GM12878 (cell line): Measurements from ENCODE around the gene ANKRD42. TPM values are rescaled to one million over a fixed set of nuclear protein-coding genes. Genes with fewer than 3 reads are reported as not detected.

Experiments used
- ATAC-seq: fragments of 200-7000 bp; cut with Tn5 transposase; 3 replicates; pipeline ENCODE4 v1.9.1; 2020; ENCODE audit warnings: mild to moderate bottlenecking, moderate library complexity
- BruUV-seq: library from RNA; stranded (reverse); fragments of 400-500 nt; replicated peaks from 2 replicates; lab custom pipeline; 2021; lab: Mats Ljungman, UMichigan
- CTCF ChIA-PET: fragments of 300-600 bp; sonication (Branson Sonifier 250); formaldehyde crosslinking; extraction: SDS; loops from one replicate; lab custom pipeline; 2021; ENCODE audit warnings: inconsistent platforms; lab: Yijun Ruan, JAX
- POLR2A ChIA-PET: fragments of 350-600 bp; formaldehyde crosslinking; extraction: SDS; loops from one replicate; lab custom pipeline; 2021; ENCODE audit warnings: inconsistent platforms; lab: Charles Lee
- RAD21 ChIA-PET: fragments of 300-600 bp; sonication (Branson Sonifier 250); formaldehyde crosslinking; loops from one replicate; lab custom pipeline; 2023; ENCODE audit warnings: antibody characterized with exemption; ENCODE audit not compliant: unreplicated experiment; lab: Charles Lee
- SMC1A ChIA-PET: fragments of 300-600 bp; sonication (Branson Sonifier 250); formaldehyde crosslinking; loops from one replicate; lab custom pipeline; 2023; ENCODE audit not compliant: unreplicated experiment, uncharacterized antibody; lab: Charles Lee
- DNase-seq: peaks from one replicate; pipeline ENCODE4 v3.0.0-alpha.2; 2011; ENCODE audit warnings: low read depth, low spot score
- FAIRE-seq: peaks from 3 replicates; lab custom pipeline; 2011; peaks lifted over from hg19 to GRCh38; lab: Jason Lieb, UNC
- H2AFZ ChIP-seq: 2 replicates; pipeline ENCODE4 v1.6.0; 2011; ENCODE audit warnings: low read depth, low read length, control low read depth; ENCODE audit not compliant: control insufficient read depth
- H3K27ac ChIP-seq: 2 replicates; pipeline ENCODE4 v1.5.1; 2011; ENCODE audit warnings: control low read depth; ENCODE audit not compliant: control insufficient read depth, insufficient read depth
- H3K27me3 ChIP-seq, 2 experiments: replicated peaks in 1 of 2; 2 replicates each; pipeline versions ENCODE4 v1.6.0 to v1.6.1; 2011; ENCODE audit warnings: low read length in 1 of 2; ENCODE audit not compliant: control insufficient read depth in 2 of 2, insufficient read depth in 2 of 2
- H3K36me3 ChIP-seq, 2 experiments: 2 replicates each; pipeline ENCODE4 v1.5.1; 2011; ENCODE audit warnings: low read length in 1 of 2; ENCODE audit not compliant: control insufficient read depth in 2 of 2, insufficient read depth in 2 of 2
- H3K4me1 ChIP-seq: 2 replicates; pipeline ENCODE4 v1.6.1; 2011; ENCODE audit warnings: mild to moderate bottlenecking, low read length, moderate library complexity, mixed read lengths; ENCODE audit not compliant: control insufficient read depth, insufficient read depth
- H3K4me2 ChIP-seq: 2 replicates; pipeline ENCODE4 v1.6.0; 2011; ENCODE audit warnings: control low read depth; ENCODE audit not compliant: control insufficient read depth, insufficient read depth
- H3K4me3 ChIP-seq: fragments of 200-600 bp; sonication (generic); 2 replicates; pipeline ENCODE4 v1.5.1; 2016
- H3K79me2 ChIP-seq: 2 replicates; pipeline ENCODE4 v1.6.0; 2011; ENCODE audit warnings: low read length; ENCODE audit not compliant: control insufficient read depth, insufficient read depth
- H3K9ac ChIP-seq: 2 replicates; pipeline ENCODE4 v1.8.0; 2011; ENCODE audit warnings: low read length, control low read depth, mixed read lengths; ENCODE audit not compliant: control insufficient read depth, insufficient read depth
- H3K9me3 ChIP-seq: replicated peaks from 3 replicates; pipeline ENCODE4 v1.5.1; 2011; ENCODE audit warnings: mild to moderate bottlenecking, low read length; ENCODE audit not compliant: control insufficient read depth, insufficient read depth
- H4K20me1 ChIP-seq: 2 replicates; pipeline ENCODE4 v1.6.0; 2011; ENCODE audit not compliant: control insufficient read depth, insufficient read depth
- CHD2 ChIP-seq: IDR thresholded peaks from 2 replicates; pipeline ENCODE4 v1.6.1; 2011; ENCODE audit warnings: low read depth, low read length, improper control_type of control experiment, borderline replicate concordance
- ESRRA ChIP-seq: IDR thresholded peaks from 2 replicates; pipeline ENCODE4 v1.6.1; 2012; ENCODE audit warnings: mild to moderate bottlenecking, low read length, improper control_type of control experiment
- ETV6 ChIP-seq, 2 experiments: fragments of 450-650 bp in 1 of 2; IDR thresholded peaks in 1 of 2; conservative IDR thresholded peaks in 1 of 2; 2 replicates each; pipeline ENCODE4 v1.6.1; 2014; ENCODE audit warnings: antibody characterized with exemption in 1 of 2, borderline replicate concordance in 1 of 2, low read depth in 1 of 2, mild to moderate bottlenecking in 1 of 2, moderate library complexity in 1 of 2
- IRF4 ChIP-seq: IDR thresholded peaks from 2 replicates; pipeline ENCODE4 v1.6.1; 2011; ENCODE audit warnings: low read depth, low read length
- JUNB ChIP-seq: IDR thresholded peaks from 2 replicates; pipeline ENCODE4 v1.6.1; 2016; ENCODE audit warnings: antibody characterized with exemption, mild to moderate bottlenecking
- NFXL1 ChIP-seq: fragments of 450-650 bp; IDR thresholded peaks from 2 replicates; pipeline ENCODE4 v1.6.1; 2017; ENCODE audit warnings: antibody characterized with exemption, mild to moderate bottlenecking, borderline replicate concordance
- NKRF ChIP-seq: fragments of 450-650 bp; conservative IDR thresholded peaks from 2 replicates; pipeline ENCODE4 v1.6.1; 2017; ENCODE audit warnings: mild to moderate bottlenecking, moderate library complexity
- PBX3 ChIP-seq: IDR thresholded peaks from 2 replicates; pipeline ENCODE4 v1.6.1; 2011; ENCODE audit warnings: mild to moderate bottlenecking, low read depth, low read length, moderate library complexity; ENCODE audit not compliant: insufficient replicate concordance
- POU2F2 ChIP-seq: IDR thresholded peaks from 3 replicates; pipeline ENCODE4 v1.6.1; 2011; ENCODE audit warnings: low read depth, mild to moderate bottlenecking, low read length, borderline replicate concordance
- SUPT20H ChIP-seq: IDR thresholded peaks from 2 replicates; pipeline ENCODE4 v1.6.1; 2011; ENCODE audit warnings: low read depth, mild to moderate bottlenecking, low read length, moderate library complexity, borderline replicate concordance; ENCODE audit not compliant: control insufficient read depth
- SUZ12 ChIP-seq: fragments of 200-600 bp; sonication (generic); IDR thresholded peaks from one replicate; pipeline ENCODE4 v1.6.1; 2018; ENCODE audit warnings: antibody characterized with exemption, mild to moderate bottlenecking; ENCODE audit not compliant: unreplicated experiment
- TCF12 ChIP-seq: IDR thresholded peaks from 2 replicates; pipeline ENCODE4 v1.6.1; 2011; ENCODE audit warnings: low read depth, mild to moderate bottlenecking, low read length
- YBX1 ChIP-seq: fragments of 450-650 bp; IDR thresholded peaks from 2 replicates; pipeline ENCODE4 v1.6.1; 2016; ENCODE audit warnings: antibody characterized with exemption
- ZBTB11 ChIP-seq: fragments of 450-650 bp; formaldehyde crosslinking; IDR thresholded peaks from 2 replicates; pipeline ENCODE4 v1.5.0; 2022; ENCODE audit warnings: mild to moderate bottlenecking, missing genetic modification characterization
- WGBS: methylation state at CpG from one replicate; pipeline ENCODE4 v1.1.6; 2016; ENCODE audit warnings: low lambda C conversion rate; ENCODE audit not compliant: insufficient replicate concordance, insufficient coverage; ENCODE audit errors: missing lambda C conversion rate; 5-methylcytosine and 5-hydroxymethylcytosine counted together
- in situ Hi-C: fragments of 300-500 bp; cut with MboI; formaldehyde crosslinking; loops from 9 replicates; pipeline ENCODE4 v1.14.3; 2018; ENCODE audit warnings: mixed read lengths
- intact Hi-C: fragments of 100-400 bp; cut with micrococcal nuclease; formaldehyde crosslinking; loops from one replicate; pipeline ENCODE4 v1.14.2; 2022; ENCODE audit not compliant: unreplicated experiment
- polyA plus RNA-seq, 11 experiments: library from polyadenylated mRNA; depleted of rRNA in 4 of 11; unstranded in 6 of 11; stranded (reverse) in 5 of 11; fragments of >200 nt; fragmentation: Nextera tagmentation in 4 of 11; fragmentation: Illumina TruSeq in 1 of 11; extraction: Ambion mirVana in 4 of 11; extraction: Trizol in 1 of 11; gene quantifications; 1 replicate in 1 of 11; 2 replicates in 10 of 11; pipeline versions ENCODE4 v1.2.1 to v1.2.3, GENCODE V29; 2011 to 2016; ENCODE audit warnings: inconsistent platforms in 2 of 11, missing spikeins in 2 of 11, low read depth in 1 of 11
- total RNA-seq, 4 experiments: library from RNA; depleted of rRNA in 3 of 4; stranded (reverse); fragments of >200 nt in 3 of 4; fragmentation: Illumina TruSeq in 1 of 4; extraction: Trizol in 1 of 4; gene quantifications; 2 replicates each; pipeline versions ENCODE4 v1.2.1 to v1.2.3, GENCODE V29; 2013 to 2021
- TF ChIP-seq, protein P1 (sequence below): fragments of 450-650 bp; IDR thresholded peaks from 2 replicates; pipeline ENCODE4 v1.6.1; 2017; ENCODE audit warnings: mild to moderate bottlenecking, low read depth, inconsistent platforms; ENCODE audit not compliant: poor library complexity, severe bottlenecking

ANKRD42 gene
- total and polyA plus RNA-seq, 10 of the 15 experiments (the other 5 are each of a cell fraction or from before 2014, with no cell fraction given): 0.68 to 3.2 (median 2.0) TPM

DNA sequence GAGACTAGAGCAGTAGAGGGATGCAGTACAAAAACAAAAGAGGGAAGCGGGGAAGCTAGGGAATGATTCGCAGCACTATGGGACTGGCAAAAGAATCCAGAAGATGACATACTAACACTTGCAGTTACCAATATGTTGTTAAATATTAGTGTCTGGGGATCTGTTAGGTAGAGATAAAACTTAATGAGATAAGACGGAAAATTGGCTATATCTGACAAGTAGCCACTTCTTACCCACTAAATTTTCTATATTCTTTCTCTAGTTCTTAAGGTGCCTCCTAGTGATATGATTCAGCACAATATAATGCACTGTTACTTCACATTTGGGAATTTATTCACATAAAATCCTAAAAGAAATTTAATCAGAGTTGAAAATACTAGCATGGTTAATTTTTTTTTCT lies 61.9 kb downstream of the ANKRD42 start:
- BruUV-seq: no TSS peak
- CTCF ChIA-PET: interaction anchor here (1.1 kb wide), 1 partner anchor 347 kb away, joined by 5 read pairs; no protein-coding TSS in a partner anchor
- no peak overlapping the region for H3K9ac ChIP-seq
- H3K79me2 ChIP-seq: no peaks in the 10 kb centered on the region
- in situ Hi-C loops (no loop called here), intact Hi-C loops (no loop called here)
- POLR2A ChIA-PET: no interaction called here
- no peak overlapping the region for H3K4me2 ChIP-seq
- H3K27me3 ChIP-seq: no peaks in the 10 kb centered on the region
- no peaks in the 10 kb centered on the region for H3K9me3 ChIP-seq
- DNase-seq (no peak), ATAC-seq (no peak), FAIRE-seq (no peak)
- SMC1A ChIA-PET: interaction anchor here (0.8 kb wide), 1 partner anchor 18 kb away, joined by 3 read pairs; no protein-coding TSS in a partner anchor
- RAD21 ChIA-PET: no interaction called here
- H2AFZ ChIP-seq: no peak overlapping the region
- no peaks in the 10 kb centered on the region for H4K20me1 ChIP-seq
- H3K36me3 ChIP-seq: peaks cover 0 to 6% of the 10 kb centered on the region in 2 experiments; a peak in 2 of 4 replicates
- no peaks in the 10 kb centered on the region for H3K4me1 ChIP-seq
- H3K27ac ChIP-seq: no peak overlapping the region
- 95% methylated on average over 3 of the region's 3 CpGs for WGBS
- H3K4me3 ChIP-seq: no peak overlapping the region
- no peak for TF ChIP-seq IRF4
- no peak for TF ChIP-seq SUZ12
- TF ChIP-seq TCF12: no peak
- TF ChIP-seq ESRRA: no peak
- TF ChIP-seq SUPT20H: no peak
- no peak for TF ChIP-seq NKRF
- no peak for TF ChIP-seq POU2F2
- TF ChIP-seq JUNB: no peak
- TF ChIP-seq NFXL1: no peak
- TF ChIP-seq ETV6 (conservative IDR thresholded peaks at IDR 0.05 in 1 of 2, IDR thresholded peaks at IDR 0.05 in 1 of 2; ENCODE audit: borderline replicate concordance in 1 of 2, low read depth in 1 of 2): no peak
- no peak for TF ChIP-seq ZBTB11 (CRISPR knock-in tag)
- no peak for TF ChIP-seq CHD2
- TF ChIP-seq, protein P1, sequence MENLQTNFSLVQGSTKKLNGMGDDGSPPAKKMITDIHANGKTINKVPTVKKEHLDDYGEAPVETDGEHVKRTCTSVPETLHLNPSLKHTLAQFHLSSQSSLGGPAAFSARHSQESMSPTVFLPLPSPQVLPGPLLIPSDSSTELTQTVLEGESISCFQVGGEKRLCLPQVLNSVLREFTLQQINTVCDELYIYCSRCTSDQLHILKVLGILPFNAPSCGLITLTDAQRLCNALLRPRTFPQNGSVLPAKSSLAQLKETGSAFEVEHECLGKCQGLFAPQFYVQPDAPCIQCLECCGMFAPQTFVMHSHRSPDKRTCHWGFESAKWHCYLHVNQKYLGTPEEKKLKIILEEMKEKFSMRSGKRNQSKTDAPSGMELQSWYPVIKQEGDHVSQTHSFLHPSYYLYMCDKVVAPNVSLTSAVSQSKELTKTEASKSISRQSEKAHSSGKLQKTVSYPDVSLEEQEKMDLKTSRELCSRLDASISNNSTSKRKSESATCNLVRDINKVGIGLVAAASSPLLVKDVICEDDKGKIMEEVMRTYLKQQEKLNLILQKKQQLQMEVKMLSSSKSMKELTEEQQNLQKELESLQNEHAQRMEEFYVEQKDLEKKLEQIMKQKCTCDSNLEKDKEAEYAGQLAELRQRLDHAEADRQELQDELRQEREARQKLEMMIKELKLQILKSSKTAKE: no peak
- no peak for TF ChIP-seq PBX3
- TF ChIP-seq YBX1: no peak
